BJ (cell line): ENCODE results near the gene CUX1. TPM values are rescaled to one million over a fixed set of nuclear protein-coding genes. Genes with fewer than 3 reads are reported as not detected.

Experiments
- CTCF ChIA-PET: fragments of 350-600 bp; formaldehyde crosslinking; extraction: SDS; loops from one replicate; lab custom pipeline; 2021; ENCODE audit warnings: antibody characterized with exemption, inconsistent platforms; lab: Yijun Ruan, JAX
- POLR2A ChIA-PET: fragments of 300-600 bp; sonication (Branson Sonifier 250); formaldehyde crosslinking; extraction: SDS; loops from one replicate; lab custom pipeline; 2021; ENCODE audit warnings: antibody characterized with exemption; lab: Charles Lee
- DNase-seq: peaks from one replicate; pipeline ENCODE4 v3.0.0-alpha.2; 2011; ENCODE audit warnings: low read depth
- H3K27me3 ChIP-seq: 2 replicates; pipeline ENCODE4 v1.6.0; 2011; ENCODE audit warnings: low read length; ENCODE audit not compliant: control insufficient read depth, insufficient read depth
- H3K36me3 ChIP-seq: 2 replicates; pipeline ENCODE4 v1.5.1; 2011; ENCODE audit warnings: low read length; ENCODE audit not compliant: control insufficient read depth, insufficient read depth
- H3K4me3 ChIP-seq: 2 replicates; pipeline ENCODE4 v1.5.1; 2011; ENCODE audit warnings: low read depth, mild to moderate bottlenecking, control low read depth, low read length
- CTCF ChIP-seq: IDR thresholded peaks from 2 replicates; pipeline ENCODE4 v1.5.1; 2011; ENCODE audit warnings: low read depth, mild to moderate bottlenecking, control low read depth, inconsistent platforms, low read length, moderate library complexity; ENCODE audit not compliant: insufficient read depth
- polyA plus RNA-seq: library from polyadenylated mRNA; depleted of rRNA; stranded (reverse); fragments of >200 nt; gene quantifications from 2 replicates; pipeline ENCODE4 v1.2.3, GENCODE V29; 2011

The CUX1 gene
- polyA plus RNA-seq, 1 experiment = 36.5 TPM

DNA sequence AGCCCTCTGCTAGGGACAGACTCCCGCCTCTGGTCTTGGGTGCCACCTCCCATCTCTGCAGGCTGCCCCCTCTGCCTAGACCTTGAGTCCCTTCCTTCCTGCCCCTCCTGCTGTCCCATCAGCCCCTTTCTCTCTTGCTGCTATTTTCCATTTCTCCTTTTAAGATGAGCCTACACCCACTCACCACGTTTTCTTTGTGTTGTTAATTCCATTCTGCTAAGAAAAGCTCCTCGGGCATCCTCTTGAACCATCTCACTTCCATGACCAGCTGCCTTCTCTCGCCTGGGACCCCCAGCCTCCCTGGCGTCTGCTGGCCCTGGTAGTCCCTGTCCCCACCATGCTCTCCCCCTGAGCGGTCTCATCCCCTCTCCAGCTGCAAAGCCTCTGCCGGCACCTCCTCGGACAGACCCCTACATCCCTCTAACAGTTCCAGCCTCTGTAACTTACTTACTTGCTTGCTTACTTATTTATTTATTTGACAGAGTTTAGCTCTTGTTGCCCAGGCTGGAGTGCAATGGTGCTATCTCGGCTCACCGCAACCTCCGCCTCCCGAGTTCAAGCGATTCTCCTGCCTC lies 373.4 kb downstream of the CUX1 start:
- DNase-seq = no peak
- H3K4me3 ChIP-seq = no peak overlapping the region
- peaks cover 20% of the 10 kb centered on the region for H3K36me3 ChIP-seq
- TF ChIP-seq CTCF = no peak
- ChIA-PET CTCF (interaction anchor here (0.8 kb wide), 1 partner anchor 46 kb away, joined by 3 read pairs; no protein-coding TSS in a partner anchor), POLR2A (no interaction called here)
- no peaks in the 10 kb centered on the region for H3K27me3 ChIP-seq

DNA sequence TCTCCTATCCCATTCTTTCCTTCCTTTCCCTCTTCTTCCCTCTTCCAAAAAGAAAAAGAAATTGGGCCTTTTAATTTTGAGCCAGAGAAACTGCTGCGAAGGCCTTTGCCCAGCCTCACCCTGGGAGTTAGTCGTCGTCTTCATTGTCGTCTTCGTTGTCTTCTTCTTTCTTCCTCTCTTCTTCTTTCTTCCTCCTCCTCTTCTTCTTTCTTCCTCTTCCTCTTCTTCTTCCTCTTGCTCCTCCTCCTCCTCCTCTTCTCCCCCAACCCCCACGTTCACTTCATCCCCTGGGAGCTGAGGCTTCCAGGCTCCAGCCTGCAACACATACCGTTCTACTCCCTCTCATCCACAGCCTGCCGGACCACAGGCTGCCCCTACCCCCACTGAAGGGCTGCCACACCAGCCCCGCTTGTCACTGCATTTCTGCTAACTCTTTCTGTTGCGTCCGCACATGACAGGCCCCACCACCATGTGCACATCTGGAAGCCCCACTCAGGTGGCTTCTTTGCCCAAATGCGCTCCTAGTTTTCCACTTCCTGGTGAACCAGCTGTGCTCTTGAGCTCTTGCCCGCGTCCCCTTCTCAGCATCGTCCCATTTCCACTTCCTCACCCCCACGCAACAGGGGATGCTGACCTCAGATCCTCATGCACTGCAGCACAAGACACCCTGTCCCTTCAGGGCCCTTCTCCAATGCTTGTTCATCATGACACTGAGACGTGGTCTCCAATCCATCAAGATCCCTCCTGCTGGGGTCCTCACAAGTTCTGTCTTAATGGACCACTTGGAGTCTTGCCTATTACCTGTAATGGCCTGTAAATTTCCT lies 374.3 kb downstream of the CUX1 start:
- H3K36me3 ChIP-seq = peaks cover 21% of the 10 kb centered on the region
- TF ChIP-seq CTCF = no peak
- CTCF ChIA-PET = no interaction called here
- POLR2A ChIA-PET = no interaction called here
- no peaks in the 10 kb centered on the region for H3K27me3 ChIP-seq
- H3K4me3 ChIP-seq = no peak overlapping the region
- no peak for DNase-seq

- no peak for TF ChIP-seq CTCF
- ChIA-PET POLR2A (no interaction called here), CTCF (no interaction called here)
- Histone ChIP-seq H3K27me3 (no peaks in the 10 kb centered on the region), H3K36me3 (peaks cover 20% of the 10 kb centered on the region), H3K4me3 (no peak overlapping the region)
- DNase-seq = no peak
These were observed 375.4 kb downstream of the CUX1 start for GRCh38 chr7:102192790-102193189.

- H3K4me3 ChIP-seq = no peak overlapping the region
- H3K27me3 ChIP-seq = no peaks in the 10 kb centered on the region
- H3K36me3 ChIP-seq = peaks cover 20% of the 10 kb centered on the region
- TF ChIP-seq CTCF = no peak
- ChIA-PET POLR2A (no interaction called here), CTCF (no interaction called here)
- no peak for DNase-seq
These were observed 376.4 kb downstream of the CUX1 start for GRCh38 chr7:102193806-102194205.

DNA sequence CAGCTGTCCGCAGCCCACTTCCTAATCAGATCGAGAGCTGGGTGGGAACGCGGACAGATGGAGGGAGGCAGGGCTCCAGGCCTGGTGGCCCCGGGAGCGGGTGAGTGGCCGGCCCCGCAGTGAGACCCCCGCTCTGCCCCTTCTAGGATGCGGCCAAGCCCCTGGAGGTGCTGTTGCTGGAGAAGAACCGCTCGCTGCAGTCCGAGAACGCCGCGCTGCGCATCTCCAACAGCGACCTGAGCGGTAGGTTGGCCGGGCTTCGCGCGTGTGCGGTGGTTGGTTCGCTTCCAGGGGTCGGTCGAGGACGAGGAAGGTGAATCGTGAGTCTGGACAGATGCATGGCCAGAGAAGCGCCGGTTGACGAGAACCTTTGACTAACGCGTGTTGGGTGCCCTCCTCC lies 377.9 kb downstream of the CUX1 start:
- no peaks in the 10 kb centered on the region for H3K27me3 ChIP-seq
- DNase-seq = no peak
- POLR2A ChIA-PET = no interaction called here
- H3K36me3 ChIP-seq = peaks cover 16% of the 10 kb centered on the region
- CTCF ChIA-PET = no interaction called here
- H3K4me3 ChIP-seq = no peak overlapping the region
- no peak for TF ChIP-seq CTCF
